Fibroblast of villous mesenchyme (primary cell): Measurements from ENCODE around the gene SNX15. TPM values are rescaled to one million over a fixed set of nuclear protein-coding genes. Genes with fewer than 3 reads are reported as not detected.
"Not testable (repeated sequence)": the region's sequence is repeated elsewhere in the genome, so short reads cannot be mapped to it uniquely, and the experiment has no call there.

Source experiments
- DNase-seq: peaks from one replicate; pipeline ENCODE4 v3.0.0-alpha.2; 2010; ENCODE audit warnings: low read depth
- H3K4me3 ChIP-seq: 2 replicates; pipeline ENCODE4 v1.5.1; 2011; ENCODE audit warnings: low read depth, mild to moderate bottlenecking, low read length
- total RNA-seq: library from RNA; depleted of rRNA; stranded (reverse); fragments of >200 nt; gene quantifications from 2 replicates; pipeline ENCODE4 v1.2.3, GENCODE V29; 2012
- TF ChIP-seq, protein P1 (sequence below): IDR thresholded peaks from 2 replicates; pipeline ENCODE4 v1.5.1; 2012; ENCODE audit warnings: low read depth, mild to moderate bottlenecking, low read length; ENCODE audit not compliant: insufficient read depth

SNX15 gene, protein sequence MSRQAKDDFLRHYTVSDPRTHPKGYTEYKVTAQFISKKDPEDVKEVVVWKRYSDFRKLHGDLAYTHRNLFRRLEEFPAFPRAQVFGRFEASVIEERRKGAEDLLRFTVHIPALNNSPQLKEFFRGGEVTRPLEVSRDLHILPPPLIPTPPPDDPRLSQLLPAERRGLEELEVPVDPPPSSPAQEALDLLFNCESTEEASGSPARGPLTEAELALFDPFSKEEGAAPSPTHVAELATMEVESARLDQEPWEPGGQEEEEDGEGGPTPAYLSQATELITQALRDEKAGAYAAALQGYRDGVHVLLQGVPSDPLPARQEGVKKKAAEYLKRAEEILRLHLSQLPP
- total RNA-seq = 12.5 and 14.5 TPM in 2 replicates

DNA sequence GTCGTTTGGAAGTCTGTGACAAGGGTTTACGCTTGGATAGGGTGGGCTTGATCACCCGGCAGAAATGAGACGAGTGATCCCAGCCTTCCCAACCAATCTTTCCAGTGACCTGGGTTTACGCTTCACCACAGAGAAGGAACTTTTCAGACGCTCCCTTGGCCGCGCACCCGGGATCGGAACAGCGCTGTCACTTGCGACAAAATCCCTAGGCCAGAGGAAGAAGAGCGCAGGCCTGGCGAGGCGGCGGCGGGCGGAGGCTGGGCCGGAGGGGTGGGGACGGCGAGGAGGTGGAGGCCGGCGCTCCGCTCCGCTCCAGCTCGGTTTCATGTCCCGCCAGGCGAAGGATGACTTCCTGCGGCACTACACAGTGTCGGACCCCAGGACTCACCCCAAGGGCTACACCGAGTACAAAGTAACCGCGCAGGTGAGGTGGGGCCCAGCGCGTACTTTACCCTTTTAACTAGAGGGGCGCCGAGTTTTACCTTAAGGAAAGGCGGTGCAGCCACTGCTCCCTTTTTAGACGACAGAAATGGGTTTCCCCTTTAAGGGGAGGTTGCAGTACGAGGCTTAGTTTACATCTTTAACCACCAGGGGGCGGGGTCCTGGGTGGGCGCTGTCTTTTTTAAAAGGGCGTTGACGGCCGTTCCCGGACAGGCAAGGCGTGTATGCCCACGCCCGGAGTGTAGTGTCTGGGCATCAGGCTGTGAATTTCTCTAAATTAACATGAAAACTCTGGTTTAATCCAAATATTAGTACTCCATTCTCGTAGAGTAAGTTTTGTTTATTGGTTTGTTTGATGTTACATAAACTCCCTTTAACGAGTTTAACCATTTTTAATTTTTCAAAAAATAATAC, at the start of gene SNX15:
SNX15 (plus strand) TSS at position 227 of the 855 bp plus-strand sequence; CDS start at position 326, 99 bp downstream.
- H3K4me3 ChIP-seq = peak within 1 kb of the TSS; percentile 73
- peak; percentile 98 for DNase-seq
- TF ChIP-seq, protein P1, sequence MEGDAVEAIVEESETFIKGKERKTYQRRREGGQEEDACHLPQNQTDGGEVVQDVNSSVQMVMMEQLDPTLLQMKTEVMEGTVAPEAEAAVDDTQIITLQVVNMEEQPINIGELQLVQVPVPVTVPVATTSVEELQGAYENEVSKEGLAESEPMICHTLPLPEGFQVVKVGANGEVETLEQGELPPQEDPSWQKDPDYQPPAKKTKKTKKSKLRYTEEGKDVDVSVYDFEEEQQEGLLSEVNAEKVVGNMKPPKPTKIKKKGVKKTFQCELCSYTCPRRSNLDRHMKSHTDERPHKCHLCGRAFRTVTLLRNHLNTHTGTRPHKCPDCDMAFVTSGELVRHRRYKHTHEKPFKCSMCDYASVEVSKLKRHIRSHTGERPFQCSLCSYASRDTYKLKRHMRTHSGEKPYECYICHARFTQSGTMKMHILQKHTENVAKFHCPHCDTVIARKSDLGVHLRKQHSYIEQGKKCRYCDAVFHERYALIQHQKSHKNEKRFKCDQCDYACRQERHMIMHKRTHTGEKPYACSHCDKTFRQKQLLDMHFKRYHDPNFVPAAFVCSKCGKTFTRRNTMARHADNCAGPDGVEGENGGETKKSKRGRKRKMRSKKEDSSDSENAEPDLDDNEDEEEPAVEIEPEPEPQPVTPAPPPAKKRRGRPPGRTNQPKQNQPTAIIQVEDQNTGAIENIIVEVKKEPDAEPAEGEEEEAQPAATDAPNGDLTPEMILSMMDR = peak; percentile 61

- H3K4me3 ChIP-seq, DNase-seq: not testable (repeated sequence)
Observed at GRCh38 chr11:64983339-64983738, 43.9 kb upstream of the SNX15 start.

DNA sequence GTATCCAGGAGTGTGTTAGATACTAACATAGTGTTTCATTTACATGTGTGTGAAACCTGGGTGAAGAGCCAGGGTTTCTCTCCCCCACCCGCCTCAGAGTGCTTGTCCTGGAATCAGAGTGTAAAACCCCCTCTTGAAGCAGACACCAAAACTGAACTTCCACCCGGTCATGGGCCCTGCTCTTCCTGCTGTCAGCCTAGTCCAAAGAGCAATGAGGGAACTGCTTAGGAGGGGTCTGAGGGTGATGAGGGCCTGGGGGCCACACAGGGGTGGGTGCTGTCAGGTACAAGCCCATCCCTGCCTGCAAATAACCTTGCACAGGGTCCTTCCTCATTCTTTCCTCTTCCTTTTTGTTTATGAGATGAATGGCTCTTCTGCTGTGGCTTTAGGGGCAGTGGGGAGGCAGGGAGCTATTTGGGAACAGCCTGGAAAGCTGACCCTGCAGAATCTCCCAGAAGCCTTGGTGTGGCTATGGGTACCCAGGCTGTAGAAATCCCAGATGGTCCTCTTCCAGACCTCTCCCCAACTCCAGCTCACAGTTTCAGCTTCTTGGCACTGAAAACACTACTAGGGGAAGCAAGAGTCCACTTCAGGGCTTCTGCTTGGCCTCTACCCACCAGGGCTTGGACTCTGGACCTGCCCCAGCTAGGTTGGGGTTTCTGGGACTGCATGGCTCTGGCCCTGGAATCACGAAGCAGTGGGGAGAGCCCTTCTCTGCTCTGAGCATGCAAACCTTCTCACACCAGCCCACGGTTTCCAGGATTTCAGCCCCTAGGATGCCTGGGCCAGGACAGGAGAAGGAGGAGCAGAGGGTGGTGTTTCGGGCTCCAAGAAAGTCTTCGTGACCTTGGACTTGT, 39.0 kb upstream of the SNX15 start:
- TF ChIP-seq, protein P1 = no peak
- DNase-seq = no peak
- H3K4me3 ChIP-seq = no peak overlapping the region

GRCh38 chr11:64989416-64989815, 37.8 kb upstream of the SNX15 start:
- TF ChIP-seq, protein P1 = no peak

GRCh38 chr11:64990222-64990923, 36.9 kb upstream of the SNX15 start:
- peak; percentile 40 for DNase-seq
- no peak overlapping the region for H3K4me3 ChIP-seq
- TF ChIP-seq, protein P1 = no peak

More at GRCh38 chr11:64989416-64989815, 37.8 kb upstream of the SNX15 start:
- no peak overlapping the region for H3K4me3 ChIP-seq
- DNase-seq = no peak

DNA sequence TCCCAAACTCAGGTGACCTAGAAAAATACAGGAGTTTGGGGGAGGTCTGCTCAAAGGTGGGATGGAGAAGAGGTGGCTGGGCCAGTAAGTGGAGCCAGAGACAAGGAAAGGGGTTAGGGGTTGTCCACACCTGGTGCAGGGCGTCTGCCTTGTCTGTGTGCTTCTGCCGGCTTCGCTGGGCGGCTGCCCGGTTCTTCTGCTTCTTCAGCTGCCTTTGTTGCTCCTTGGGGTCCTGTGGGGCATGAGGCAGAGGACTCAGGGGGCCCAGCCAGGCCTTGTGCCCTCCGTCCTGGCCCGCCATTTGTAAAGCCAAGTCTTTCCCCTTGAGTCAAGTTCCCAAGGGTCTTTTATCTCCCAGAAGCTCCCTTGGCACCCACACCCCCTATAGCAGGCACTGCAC, 32.9 kb upstream of the SNX15 start:
- DNase-seq = no peak
- TF ChIP-seq, protein P1 = no peak
- H3K4me3 ChIP-seq = no peak overlapping the region
